GM18508 (cell line): Measurements from ENCODE around the gene TMEM150B.

ENCODE experiments used
- ATAC-seq: cut with Tn5 transposase; IDR thresholded peaks from one replicate; pipeline ENCODE4 v1.9.1; 2021; ENCODE audit warnings: moderate number of reproducible peaks; ENCODE audit not compliant: insufficient read depth, unreplicated experiment

TMEM150B gene

DNA sequence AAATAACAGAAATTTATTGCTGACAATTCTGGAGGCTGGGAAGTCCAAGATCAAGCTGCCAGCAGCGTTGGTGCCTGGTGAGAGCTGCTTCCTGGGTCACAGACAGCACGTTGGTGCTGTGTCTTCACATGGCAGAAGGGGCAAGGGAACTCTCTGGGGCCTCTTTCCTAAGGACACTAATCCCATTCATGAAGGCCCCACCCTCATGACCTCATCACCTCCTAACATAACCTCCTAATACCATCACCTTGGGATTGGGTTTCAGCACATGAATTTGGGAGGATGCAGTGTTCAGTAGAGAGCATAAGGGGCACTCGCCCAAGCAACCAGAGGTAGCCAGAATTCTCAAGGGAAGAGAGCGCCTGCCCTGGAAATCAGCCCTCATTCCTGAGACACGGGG lies 15.7 kb downstream of the TMEM150B start:
- ATAC-seq = no peak

DNA sequence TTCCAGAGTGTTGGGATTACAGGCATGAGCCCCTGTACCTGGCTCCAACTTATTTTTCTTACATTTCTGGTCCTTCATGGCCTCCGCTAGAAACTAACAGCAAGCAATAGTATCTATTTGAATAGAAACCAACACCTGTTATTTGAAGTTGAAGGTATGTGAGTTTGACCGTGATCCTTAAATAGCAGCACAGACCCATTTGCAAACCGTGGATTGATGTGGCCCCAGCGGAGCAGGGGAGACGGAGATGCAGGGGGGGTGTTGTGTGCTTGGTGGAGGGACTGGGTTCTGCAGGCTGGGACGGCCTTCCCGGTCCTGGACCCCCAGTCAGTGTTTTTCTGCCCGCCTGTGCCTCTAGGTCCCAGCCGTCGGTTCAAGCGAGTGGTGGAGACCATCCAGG lies 16.9 kb downstream of the TMEM150B start:
- ATAC-seq = no peak

DNA sequence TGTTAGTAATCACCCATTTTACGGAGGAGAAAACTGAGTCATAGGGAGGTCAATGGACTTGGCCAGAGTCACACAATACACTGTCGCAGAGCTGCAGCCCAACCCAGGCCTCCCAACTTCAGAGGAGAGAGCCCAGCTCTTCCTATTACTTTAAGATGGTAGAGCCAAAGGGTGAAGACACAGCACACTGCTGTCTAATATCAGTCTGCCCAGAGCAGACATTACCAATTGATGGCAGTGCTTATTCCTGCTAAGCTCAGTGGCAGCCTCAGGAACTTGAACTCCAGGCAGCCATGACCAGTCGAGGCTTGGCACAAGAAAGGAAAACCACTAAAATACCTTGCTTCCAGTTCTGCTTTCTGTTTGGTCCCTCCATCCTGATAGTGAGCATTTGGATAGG lies 18.4 kb downstream of the TMEM150B start:
- no peak for ATAC-seq

DNA sequence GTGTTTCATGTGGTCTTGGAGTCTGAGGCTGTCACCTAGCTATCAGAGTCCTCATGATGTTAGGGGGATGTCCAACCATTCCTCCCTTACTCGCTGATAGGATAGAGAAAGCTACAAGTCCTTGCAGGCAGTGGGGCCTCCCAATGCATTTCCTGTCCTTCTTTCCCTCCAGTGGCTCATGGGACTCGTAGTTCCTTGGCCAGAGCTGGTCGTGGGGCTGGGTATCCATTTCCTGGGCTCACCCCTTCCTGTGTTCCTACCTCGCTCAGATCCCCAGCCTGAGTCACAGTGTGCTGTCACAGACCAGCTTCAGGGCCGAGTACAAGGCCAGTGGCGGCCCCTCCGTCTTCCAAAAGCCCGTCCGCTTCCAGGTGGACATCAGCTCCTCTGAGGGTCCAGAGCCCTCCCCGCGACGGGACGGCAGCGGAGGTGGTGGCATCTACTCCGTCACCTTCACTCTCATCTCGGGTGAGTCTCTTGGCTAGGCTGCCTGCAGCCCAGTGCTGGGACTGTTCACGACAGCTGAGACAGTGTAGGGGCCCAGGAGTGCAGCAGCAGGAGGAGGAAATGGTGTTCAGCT lies 19.1 kb downstream of the TMEM150B start:
- no peak for ATAC-seq

DNA sequence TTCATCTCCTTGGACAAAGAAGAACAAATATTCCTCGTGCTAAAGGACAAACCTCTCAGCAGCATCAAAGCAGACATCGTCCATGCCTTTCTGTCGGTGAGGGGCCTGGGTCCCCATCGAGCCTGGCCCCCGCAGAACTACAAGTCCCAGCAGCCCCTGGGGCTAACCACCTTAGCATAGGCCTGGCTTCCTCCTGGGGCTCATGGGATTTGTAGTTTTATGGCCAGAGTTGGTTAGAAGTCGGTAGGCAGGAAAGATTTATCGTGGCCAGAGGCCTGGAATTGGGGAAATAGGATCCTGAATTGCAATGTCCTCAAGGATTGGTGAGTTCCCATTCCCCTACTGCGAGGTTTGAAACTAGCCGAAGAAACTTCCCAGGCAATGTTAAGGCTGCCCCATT lies 19.6 kb downstream of the TMEM150B start:
- no peak for ATAC-seq

DNA sequence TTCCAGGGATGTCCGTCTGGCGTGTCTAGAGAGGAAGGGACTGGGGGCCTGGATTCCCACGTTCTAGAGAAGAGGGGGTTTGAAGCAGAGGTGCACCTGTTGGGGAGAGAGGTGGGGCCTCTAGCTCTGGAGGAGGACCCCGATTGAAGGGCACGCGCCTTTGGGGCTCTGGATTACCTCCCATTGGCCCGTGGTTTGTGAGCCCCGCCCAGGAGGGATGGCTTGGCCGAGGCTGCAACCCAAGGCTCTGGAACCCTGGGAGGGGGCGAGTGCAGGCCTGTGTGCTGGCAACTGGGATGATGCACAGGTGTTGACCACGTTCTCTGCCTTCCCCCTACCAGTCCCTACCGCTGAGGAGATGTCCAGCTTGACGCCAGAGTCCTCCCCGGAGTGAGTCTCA lies 20.2 kb downstream of the TMEM150B start:
- ATAC-seq = no peak

DNA sequence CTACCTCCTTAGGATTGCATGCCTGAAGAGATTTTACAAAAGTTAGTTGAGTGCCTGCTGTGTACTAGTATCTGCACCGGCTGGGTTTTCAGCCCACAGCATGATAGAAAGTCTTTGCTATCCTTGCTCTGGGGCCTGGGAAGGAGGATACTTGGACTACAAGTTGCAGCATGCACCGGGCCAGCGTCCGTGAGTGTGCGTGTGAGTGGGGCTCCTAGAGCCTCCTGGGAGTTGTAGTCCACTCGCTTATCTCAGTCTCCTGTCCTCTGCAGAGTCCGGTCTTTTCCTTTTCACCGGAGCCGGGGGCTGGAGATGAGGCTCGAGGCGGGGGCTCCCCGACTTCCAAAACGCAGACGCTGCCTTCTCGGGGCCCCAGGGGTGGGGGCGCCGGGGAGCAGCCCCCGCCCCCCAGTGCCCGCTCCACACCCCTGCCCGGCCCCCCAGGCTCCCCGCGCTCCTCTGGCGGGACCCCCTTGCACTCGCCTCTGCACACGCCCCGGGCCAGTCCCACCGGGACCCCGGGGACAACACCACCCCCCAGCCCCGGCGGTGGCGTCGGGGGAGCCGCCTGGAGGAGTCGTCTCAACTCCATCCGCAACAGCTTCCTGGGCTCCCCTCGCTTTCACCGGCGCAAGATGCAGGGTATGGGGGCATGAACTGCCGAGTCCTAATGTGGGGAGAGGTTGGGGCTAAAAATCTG lies 20.7 kb downstream of the TMEM150B start:
- no peak for ATAC-seq

DNA sequence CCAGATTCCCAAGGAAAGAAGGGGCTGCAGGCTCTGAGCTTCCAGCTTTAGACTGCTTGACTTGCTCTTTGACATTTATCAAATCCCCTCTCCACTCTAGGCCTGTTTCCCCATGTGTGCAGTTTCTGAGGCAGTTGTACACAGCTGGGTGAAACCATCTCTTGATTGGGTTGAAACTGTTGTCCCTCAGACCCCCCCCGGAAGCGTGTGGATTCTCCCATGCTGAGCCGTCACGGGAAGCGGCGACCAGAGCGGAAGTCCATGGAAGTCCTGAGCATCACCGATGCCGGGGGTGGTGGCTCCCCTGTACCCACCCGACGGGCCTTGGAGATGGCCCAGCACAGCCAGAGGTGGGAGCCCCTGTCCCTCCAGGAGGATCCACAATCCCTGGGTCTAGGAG lies 21.7 kb downstream of the TMEM150B start:
- ATAC-seq = no peak

DNA sequence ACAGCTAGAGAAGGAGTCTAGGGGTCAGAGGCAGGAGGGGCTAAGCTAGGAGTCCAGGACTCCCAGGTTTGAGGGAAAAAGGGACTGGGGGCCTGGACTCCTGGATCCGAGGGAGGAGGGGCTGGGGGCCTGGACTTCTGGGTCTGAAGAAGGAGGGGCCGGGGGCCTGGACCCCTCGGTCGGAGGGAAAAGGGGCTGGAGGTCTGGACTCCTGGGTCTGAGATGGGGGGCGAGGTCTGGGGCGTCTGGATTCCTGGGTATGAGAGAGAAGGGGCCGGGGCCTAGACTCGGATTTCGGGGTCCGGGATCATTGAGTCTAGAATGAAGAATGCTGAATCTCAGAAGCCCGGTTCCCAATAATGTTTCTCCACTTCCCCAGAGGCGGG lies 22.8 kb downstream of the TMEM150B start:
- ATAC-seq = no peak

DNA sequence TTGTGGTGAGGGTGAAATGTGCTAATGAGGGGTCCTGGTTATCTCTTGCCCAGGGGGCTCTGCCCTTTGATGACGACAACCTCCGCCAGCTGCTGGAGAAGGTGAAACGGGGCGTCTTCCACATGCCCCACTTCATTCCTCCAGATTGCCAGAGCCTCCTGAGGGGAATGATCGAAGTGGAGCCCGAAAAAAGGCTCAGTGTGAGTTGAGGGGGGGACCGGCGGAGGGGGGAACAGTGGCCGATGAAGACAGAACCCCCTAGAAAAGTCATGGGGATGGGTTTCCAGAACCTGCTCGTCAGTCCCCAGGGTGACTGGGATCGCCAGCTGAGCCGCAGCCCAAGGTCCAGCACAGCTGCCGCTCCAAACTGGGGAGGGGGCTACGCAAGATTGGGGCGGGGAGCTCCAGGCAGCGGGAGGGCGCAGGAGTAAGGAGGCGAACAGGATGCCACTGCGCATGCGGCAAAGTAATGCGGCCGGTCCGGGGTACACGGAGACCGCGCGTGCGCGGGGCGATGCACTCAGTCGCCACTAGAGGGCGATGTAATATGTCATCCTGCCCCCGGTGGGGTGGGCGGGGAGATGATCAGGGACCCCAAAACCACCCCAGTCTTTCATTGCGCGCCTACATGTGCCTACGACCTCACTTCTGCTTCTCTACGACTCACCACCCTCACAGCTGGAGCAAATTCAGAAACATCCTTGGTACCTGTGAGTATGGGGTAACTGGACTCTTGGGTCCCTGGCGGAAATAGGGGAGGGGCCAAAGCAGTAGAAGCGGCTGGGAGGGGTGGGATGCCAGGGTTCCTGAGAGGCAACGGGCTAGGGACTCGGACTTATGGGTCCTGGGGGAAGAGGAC lies 23.5 kb downstream of the TMEM150B start:
- no peak for ATAC-seq

DNA sequence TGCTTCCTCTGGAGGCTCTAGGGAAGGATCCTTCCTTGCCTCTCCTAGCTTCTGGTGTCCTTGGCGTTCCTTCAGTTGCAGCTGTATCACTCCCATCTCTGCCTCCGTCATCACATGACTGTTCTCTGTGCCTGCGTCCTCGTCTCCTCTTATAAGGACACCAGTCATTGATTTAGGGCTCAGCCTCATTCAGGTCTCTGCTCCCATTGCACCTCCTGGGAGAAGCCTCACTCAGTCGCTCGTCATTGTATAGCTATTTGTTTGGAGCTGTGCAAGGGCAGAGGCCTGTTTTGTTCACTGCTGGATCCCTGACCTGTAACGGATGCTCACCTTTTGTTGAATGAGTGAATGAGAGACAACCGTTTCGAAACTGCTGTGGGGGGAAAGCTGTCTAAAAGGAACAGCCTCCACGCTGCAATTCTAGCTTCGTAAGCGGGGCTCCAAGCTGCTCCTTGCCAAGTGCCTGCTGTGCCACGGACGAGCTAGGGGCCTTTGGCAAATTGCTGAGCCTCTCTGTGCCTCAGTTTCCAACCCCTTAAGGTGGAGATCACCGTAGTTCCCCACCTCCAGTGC lies 24.2 kb downstream of the TMEM150B start:
- no peak for ATAC-seq

DNA sequence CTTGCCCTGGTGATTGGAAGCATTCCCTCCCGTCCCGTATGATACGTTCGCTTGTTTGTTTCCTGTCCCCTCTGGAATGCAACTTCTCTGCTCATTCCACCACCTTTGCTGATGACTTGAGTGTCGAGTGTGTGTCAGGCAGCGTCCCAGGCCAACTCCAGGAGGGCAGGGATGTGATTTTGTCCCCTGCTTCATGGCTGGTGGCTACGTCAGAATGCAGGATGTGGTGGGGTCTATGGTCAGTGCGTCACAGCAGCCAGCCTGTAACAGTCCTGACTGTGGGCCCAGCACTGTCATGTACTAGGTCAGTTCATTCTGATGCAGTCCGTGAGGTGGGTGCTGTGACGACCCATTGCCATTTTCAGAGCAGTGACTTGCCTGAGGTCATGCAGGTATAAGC lies 25.1 kb downstream of the TMEM150B start:
- ATAC-seq = no peak

DNA sequence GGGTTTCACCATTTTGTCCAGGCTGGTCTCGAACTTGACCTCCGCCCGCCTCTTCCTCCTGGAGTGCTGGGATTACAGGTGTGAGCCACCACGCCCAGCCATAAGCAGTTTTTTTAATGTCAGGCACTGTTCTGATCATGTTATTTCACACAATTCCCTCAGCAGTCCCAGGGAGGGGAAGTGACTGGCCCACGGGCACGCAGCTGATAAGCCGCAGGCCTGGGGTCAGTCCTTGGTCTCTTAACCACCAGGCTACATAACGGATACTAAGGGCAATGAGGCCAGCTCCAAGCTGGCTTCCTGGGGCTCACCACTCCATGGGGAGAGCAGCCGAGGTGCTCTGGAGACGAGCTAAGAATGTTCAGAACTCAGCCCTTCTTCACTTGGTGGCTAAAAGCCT lies 27.9 kb downstream of the TMEM150B start:
- ATAC-seq = no peak

DNA sequence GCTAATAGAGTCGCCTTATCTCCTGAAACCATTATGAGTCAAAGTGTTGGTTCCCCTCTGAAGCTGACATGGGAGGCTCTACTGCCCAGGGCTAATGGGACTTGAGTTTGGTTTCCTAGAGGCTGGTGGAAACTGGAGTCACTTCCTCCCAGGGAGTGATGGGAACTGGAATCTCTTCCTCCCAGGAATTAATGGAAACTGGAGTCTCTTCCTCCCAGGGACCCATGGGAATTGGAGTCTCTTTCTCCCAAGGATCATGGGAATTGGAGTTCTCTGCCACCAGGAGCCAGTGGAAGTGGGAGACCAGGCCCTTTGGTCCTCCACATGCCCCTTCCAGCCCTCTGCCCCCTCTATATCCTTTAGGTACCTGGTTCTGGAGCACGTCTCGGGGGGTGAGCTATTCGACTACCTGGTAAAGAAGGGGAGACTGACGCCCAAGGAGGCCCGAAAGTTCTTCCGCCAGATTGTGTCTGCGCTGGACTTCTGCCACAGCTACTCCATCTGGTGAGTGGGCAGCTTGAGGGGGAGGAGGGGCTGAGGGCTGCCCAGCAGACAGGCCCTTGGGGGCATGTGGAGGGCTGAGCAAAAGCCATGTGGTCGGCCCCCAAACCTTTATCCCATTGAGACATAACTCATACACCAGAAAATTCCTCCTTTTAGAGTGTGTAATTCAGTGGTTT lies 35.9 kb downstream of the TMEM150B start:
- ATAC-seq = no peak

DNA sequence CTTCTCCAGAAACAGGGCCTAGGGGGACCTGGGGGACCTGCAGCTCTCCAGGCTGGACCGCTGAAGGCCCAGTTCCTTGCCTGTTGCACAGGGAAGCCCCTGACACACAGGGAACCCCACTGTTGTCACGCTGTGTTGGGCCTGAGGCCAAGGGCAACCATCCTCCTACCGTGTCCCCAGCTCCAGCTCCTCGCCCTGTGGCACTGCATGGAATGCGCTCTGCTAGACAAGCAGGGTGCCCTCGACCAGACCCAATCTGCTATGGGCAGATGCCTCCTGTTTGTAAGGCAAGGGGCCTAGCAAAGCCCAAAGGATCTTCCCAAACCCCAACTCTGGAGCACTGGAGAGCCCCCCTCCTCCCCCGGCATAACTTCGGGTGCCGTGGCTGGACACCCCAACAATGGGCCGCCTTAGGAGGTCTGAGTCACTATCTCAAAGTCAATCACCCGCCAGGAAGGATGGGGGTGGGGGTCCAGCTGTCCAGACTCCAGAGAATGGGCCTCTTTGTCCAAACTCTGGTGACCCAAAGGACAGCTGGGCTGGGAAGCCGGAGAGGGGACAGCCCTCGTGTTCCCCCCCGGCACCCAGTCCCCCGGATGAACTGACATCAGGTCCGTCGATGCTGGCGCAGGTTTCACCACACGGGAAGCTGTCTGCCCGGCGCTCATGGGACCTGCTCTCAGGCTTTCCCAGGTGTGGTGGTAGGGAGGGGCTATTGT lies 37.6 kb downstream of the TMEM150B start:
- ATAC-seq = no peak

DNA sequence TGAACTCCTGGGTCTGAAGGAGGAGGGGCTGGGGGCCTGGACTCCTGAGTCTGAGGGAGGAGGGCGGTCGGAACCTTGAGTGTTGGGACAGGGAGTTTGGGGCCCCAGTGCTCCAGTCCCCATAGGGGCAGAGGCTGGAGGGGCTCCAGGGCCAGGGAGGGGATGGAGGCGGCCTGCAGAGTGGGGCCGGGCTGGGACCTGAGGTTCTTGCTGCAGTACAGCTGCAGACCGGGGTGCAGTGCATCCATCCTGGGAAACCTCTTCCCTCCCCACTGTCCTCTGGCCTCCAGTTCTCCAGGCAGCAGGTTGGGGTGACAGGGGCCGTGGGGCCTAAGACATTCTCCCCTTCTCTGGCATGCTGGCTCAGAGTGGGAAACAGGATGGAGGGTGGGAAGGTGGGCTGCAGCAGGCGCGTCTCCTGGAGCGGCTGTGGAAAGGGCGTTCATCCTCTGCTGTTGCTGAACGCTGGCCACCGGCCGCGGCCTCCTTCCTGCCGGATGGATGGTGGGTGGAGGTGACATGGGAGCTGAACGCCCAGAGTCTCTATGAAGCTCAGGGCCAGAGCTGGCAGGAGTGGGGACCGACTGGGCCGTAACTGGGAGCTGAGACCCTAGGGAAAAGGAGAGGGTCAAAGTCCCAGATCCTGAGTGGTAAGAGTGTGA lies 39.8 kb downstream of the TMEM150B start:
- ATAC-seq = no peak

DNA sequence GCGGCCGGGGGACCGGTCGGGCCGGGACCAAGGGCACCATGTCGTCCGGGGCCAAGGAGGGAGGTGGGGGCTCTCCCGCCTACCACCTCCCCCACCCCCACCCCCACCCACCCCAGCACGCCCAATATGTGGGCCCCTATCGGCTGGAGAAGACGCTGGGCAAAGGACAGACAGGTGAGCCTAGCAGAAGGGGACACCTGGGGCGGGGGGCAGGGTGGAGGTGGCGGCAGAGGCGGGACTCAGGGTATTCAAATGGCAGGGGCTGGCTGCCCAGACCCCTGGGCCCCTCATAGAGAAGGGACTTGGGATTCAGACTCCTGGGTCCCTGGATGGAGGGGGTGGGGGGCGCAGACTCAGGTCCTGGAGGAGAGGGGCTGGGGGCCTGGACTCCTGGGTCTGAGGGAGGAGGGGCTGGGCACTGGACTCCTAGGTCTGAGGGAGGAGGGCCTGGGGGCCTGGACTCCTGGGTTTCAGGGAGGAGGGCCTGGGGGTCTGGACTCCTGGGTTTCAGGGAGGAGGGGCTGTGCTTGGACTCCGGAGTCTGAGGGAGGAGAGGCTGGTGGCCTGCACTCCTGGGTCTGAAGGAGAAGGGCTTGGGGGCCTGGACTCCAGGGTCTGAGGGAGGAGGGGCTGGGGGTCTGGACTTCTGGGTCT lies 40.6 kb downstream of the TMEM150B start:
- no peak for ATAC-seq

DNA sequence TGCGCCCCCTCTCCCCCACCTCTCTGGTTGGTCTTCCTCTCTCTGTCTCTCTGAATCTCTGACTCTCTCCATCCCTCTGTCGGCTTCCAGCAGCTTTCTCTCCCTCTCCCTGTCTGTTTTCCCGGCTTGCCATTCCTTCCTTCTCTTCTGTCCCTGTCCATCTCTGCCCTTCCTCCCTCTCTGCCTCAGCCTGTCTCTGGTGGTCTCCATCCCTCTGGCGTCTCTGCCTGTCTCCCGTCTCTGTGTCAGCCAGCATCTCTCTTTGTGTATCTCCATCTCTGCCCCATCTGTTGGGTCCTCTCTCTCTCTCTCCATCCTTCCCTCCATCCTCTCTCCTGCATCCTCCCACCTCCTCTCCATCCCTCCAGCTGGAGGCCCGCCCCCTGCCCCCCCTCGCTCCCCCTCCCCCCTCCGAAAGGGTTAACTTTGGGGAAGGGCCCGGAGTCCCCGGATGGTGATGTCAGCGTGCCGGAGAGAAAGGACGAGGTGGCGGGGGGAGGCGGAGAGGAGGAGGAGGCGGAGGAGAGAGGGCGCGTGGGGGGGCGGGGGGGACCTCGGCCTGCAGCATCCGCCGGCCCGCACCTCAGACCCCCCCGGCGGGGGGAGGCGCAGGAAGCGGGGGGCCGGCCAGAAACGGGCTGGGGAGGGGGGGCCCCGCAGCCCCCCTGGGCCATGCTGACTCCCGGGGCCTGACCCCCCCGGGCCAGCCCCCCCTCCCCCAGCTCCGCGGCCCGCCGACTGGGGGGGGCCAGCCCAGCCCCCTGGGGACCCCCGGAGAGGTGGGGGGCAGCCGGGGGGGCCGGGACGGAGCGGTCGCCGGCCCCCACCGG lies 41.4 kb downstream of the TMEM150B start, which contains the start of gene BRSK1:
Gene BRSK1 (plus strand): TSS at position 450 of the 830 bp plus-strand sequence. CDS start 446 bp downstream, outside the sequence.
- ATAC-seq = no peak
